Liver (tissue), 9 donors: ENCODE measurements around the gene CORO2B. TPM values are rescaled to one million over a fixed set of nuclear protein-coding genes. Genes with fewer than 3 reads are reported as not detected.

Experiments
- DNase-seq: peaks from one replicate; pipeline ENCODE4 v3.0.0-alpha.2; 2017; ENCODE audit warnings: low spot score
- H3K27ac ChIP-seq, 2 donors: one replicate each; pipeline ENCODE4 v1.7.0; 2013; ENCODE audit warnings: inconsistent platforms in 2 of 2, low read length in 2 of 2, control low read depth in 1 of 2, low read depth in 1 of 2, mild to moderate bottlenecking in 1 of 2
- H3K27me3 ChIP-seq, 4 donors: one replicate each; pipeline versions ENCODE4 v1.6.1 to v1.7.0; 2013; ENCODE audit warnings: low read length in 3 of 4, inconsistent platforms in 1 of 4, mild to moderate bottlenecking in 1 of 4, moderate library complexity in 1 of 4; ENCODE audit not compliant: control insufficient read depth in 4 of 4, insufficient read depth in 4 of 4
- H3K36me3 ChIP-seq, 4 donors: one replicate each; pipeline versions ENCODE4 v1.6.1 to v1.7.0; 2013; ENCODE audit warnings: low read length in 3 of 4, mild to moderate bottlenecking in 3 of 4, low read depth in 1 of 4, moderate library complexity in 1 of 4; ENCODE audit not compliant: control insufficient read depth in 4 of 4, insufficient read depth in 3 of 4
- H3K4me1 ChIP-seq, 4 donors: one replicate each; pipeline versions ENCODE4 v1.6.1 to v1.7.0; 2013; ENCODE audit warnings: low read length in 3 of 4, mild to moderate bottlenecking in 3 of 4, moderate library complexity in 1 of 4; ENCODE audit not compliant: control insufficient read depth in 4 of 4, insufficient read depth in 4 of 4
- H3K4me3 ChIP-seq, 3 donors: one replicate each; pipeline versions ENCODE4 v1.6.1 to v1.7.0; 2013; ENCODE audit warnings: low read length in 3 of 3, control low read depth in 1 of 3, low read depth in 1 of 3, mild to moderate bottlenecking in 1 of 3
- H3K9ac ChIP-seq, 2 donors: one replicate each; pipeline ENCODE4 v1.7.0; 2013; ENCODE audit warnings: low read length in 2 of 2, mild to moderate bottlenecking in 2 of 2, moderate library complexity in 2 of 2, control low read depth in 1 of 2, low read depth in 1 of 2
- H3K9me3 ChIP-seq, 4 donors: one replicate each; pipeline versions ENCODE4 v1.6.1 to v1.7.0; 2013; ENCODE audit warnings: low read length in 3 of 4; ENCODE audit not compliant: control insufficient read depth in 4 of 4
- ATF3 ChIP-seq: IDR thresholded peaks from 2 replicates; pipeline ENCODE4 v1.6.1; 2016; ENCODE audit warnings: antibody characterized with exemption
- CTCF ChIP-seq: fragments of 150-350 bp; IDR thresholded peaks from 2 replicates; pipeline ENCODE4 v1.5.1; 2017; ENCODE audit warnings: improper control_type of control experiment, low read depth, low read length; ENCODE audit not compliant: missing input control
- EGR1 ChIP-seq, 2 donors: IDR thresholded peaks; 2 replicates each; pipeline ENCODE4 v1.6.1; 2016 to 2018; ENCODE audit warnings: antibody characterized with exemption in 2 of 2, low read depth in 2 of 2
- FOXA1 ChIP-seq: IDR thresholded peaks from 2 replicates; pipeline ENCODE4 v1.6.1; 2016; ENCODE audit warnings: antibody characterized with exemption
- FOXA2 ChIP-seq: IDR thresholded peaks from 2 replicates; pipeline ENCODE4 v1.6.1; 2016; ENCODE audit warnings: antibody characterized with exemption
- GABPA ChIP-seq, 2 donors: IDR thresholded peaks in 1 of 2; conservative IDR thresholded peaks in 1 of 2; 2 replicates each; pipeline ENCODE4 v1.6.1; 2016; ENCODE audit warnings: antibody characterized with exemption in 2 of 2, mild to moderate bottlenecking in 1 of 2, moderate library complexity in 1 of 2
- HNF4G ChIP-seq: IDR thresholded peaks from 2 replicates; pipeline ENCODE4 v1.6.1; 2016; ENCODE audit warnings: antibody characterized with exemption
- JUND ChIP-seq, 2 donors: IDR thresholded peaks; 2 replicates each; pipeline ENCODE4 v1.6.1; 2016; ENCODE audit warnings: antibody characterized with exemption in 2 of 2
- MAX ChIP-seq: IDR thresholded peaks from 2 replicates; pipeline ENCODE4 v1.6.1; 2016; ENCODE audit warnings: antibody characterized with exemption
- NR2F2 ChIP-seq: IDR thresholded peaks from 2 replicates; pipeline ENCODE4 v1.6.1; 2016; ENCODE audit warnings: antibody characterized with exemption
- RAD21 ChIP-seq, 2 donors: IDR thresholded peaks; 2 replicates each; pipeline ENCODE4 v1.6.1; 2016; ENCODE audit warnings: antibody characterized with exemption in 2 of 2, mild to moderate bottlenecking in 2 of 2
- REST ChIP-seq: IDR thresholded peaks from 2 replicates; pipeline ENCODE4 v1.6.1; 2016; ENCODE audit warnings: antibody characterized with exemption, mild to moderate bottlenecking
- RXRA ChIP-seq, 2 donors: IDR thresholded peaks; 2 replicates each; pipeline ENCODE4 v1.6.1; 2017 to 2018; ENCODE audit warnings: antibody characterized with exemption in 2 of 2, mild to moderate bottlenecking in 1 of 2
- SP1 ChIP-seq: IDR thresholded peaks from 2 replicates; pipeline ENCODE4 v1.6.1; 2018; ENCODE audit warnings: antibody characterized with exemption, mild to moderate bottlenecking
- TAF1 ChIP-seq: conservative IDR thresholded peaks from 2 replicates; pipeline ENCODE4 v1.6.1; 2016; ENCODE audit warnings: antibody characterized with exemption, mild to moderate bottlenecking
- YY1 ChIP-seq: IDR thresholded peaks from 2 replicates; pipeline ENCODE4 v1.6.1; 2016; ENCODE audit warnings: antibody characterized with exemption, mild to moderate bottlenecking
- ZBTB33 ChIP-seq: IDR thresholded peaks from 2 replicates; pipeline ENCODE4 v1.6.1; 2016; ENCODE audit warnings: antibody characterized with exemption
- WGBS: extraction: QIAGEN DNeasy Blood & Tissue Kit; methylation state at CpG from one replicate; pipeline ENCODE4 v1.1.7; 2013; 5-methylcytosine and 5-hydroxymethylcytosine counted together
- polyA plus RNA-seq, 2 donors: library from polyadenylated mRNA; stranded (reverse) in 1 of 2; unstranded in 1 of 2; fragments of 200-250 nt in 1 of 2; fragments of >200 nt in 1 of 2; fragmentation: Nextera tagmentation in 1 of 2; extraction: Ambion mirVana in 1 of 2; gene quantifications; one replicate each; pipeline versions ENCODE4 v1.2.1 to v1.2.3, GENCODE V29; 2013 to 2015
- total RNA-seq, 2 donors: library from RNA; depleted of rRNA; stranded (reverse); fragments of >200 nt; gene quantifications; one replicate each; pipeline ENCODE4 v1.2.3, GENCODE V29; 2014
- donor health status: healthy.
- donor health status: healthy.
- donor health status: healthy.
- donor health status: healthy.
- donor health status: healthy.

The CORO2B gene
- total and polyA plus RNA-seq, 4 donors: 0.15 to 0.65 (median 0.52) TPM

- Histone ChIP-seq H3K4me3 (no peak overlapping the region), H3K27ac (no peak overlapping the region), H3K4me1 (peaks cover 2 to 15% (median 11%) of the 10 kb centered on the region in 4 donors), H3K27me3 (peaks cover 0 to 15% (median 3%) of the 10 kb centered on the region in 4 donors), H3K9me3 (no peaks in the 10 kb centered on the region), H3K36me3 (no peaks in the 10 kb centered on the region), H3K9ac (no peak overlapping the region)
- no peak for DNase-seq
- WGBS: 92% methylated on average over 6 of the region's 6 CpGs
- TF ChIP-seq ZBTB33 (no peak), SP1 (no peak), YY1 (no peak), NR2F2 (no peak), FOXA2 (no peak), RAD21 (IDR thresholded peaks at IDR 0.05) (no peak), HNF4G (no peak), JUND (IDR thresholded peaks at IDR 0.05) (no peak), MAX (no peak), ATF3 (no peak), TAF1 (no peak), CTCF (no peak), RXRA (IDR thresholded peaks at IDR 0.05) (no peak), FOXA1 (no peak), REST (no peak)
These were observed 4.2 kb upstream of the CORO2B start for GRCh38 chr15:68574629-68575028.

- Histone ChIP-seq H3K4me3 (no peak overlapping the region), H3K9ac (no peak overlapping the region), H3K27ac (no peak overlapping the region), H3K4me1 (peaks cover 2 to 16% (median 11%) of the 10 kb centered on the region in 4 donors), H3K27me3 (peaks cover 0 to 12% (median 3%) of the 10 kb centered on the region in 4 donors), H3K36me3 (no peaks in the 10 kb centered on the region), H3K9me3 (no peaks in the 10 kb centered on the region)
- WGBS: 86% methylated on average over 5 of the region's 5 CpGs
- no peak for DNase-seq
- no peak for TF ChIP-seq ATF3
- no peak for TF ChIP-seq MAX
- TF ChIP-seq TAF1: no peak
- TF ChIP-seq NR2F2: no peak
- TF ChIP-seq FOXA2: no peak
- TF ChIP-seq CTCF: no peak
- no peak for TF ChIP-seq GABPA (IDR thresholded peaks at IDR 0.05 in 1 of 2, conservative IDR thresholded peaks at IDR 0.05 in 1 of 2)
- TF ChIP-seq HNF4G: no peak
- TF ChIP-seq EGR1 (IDR thresholded peaks at IDR 0.05; ENCODE audit: low read depth in 2 of 2): no peak
- no peak for TF ChIP-seq YY1
- no peak for TF ChIP-seq RXRA (IDR thresholded peaks at IDR 0.05)
These were observed 2.4 kb upstream of the CORO2B start for GRCh38 chr15:68576235-68576892.
